GM23248 (cell line): ENCODE results near the gene OR10H4.

ENCODE experiments used
- EZH2 ChIP-seq: fragments of 200-600 bp; sonication (generic); IDR thresholded peaks from 2 replicates; pipeline ENCODE4 v1.6.1; 2018; ENCODE audit warnings: antibody characterized with exemption, mild to moderate bottlenecking; ENCODE audit not compliant: insufficient read depth, poor library complexity, severe bottlenecking
- EZH2phosphoT487 ChIP-seq: fragments of 200-600 bp; sonication (generic); IDR thresholded peaks from 2 replicates; pipeline ENCODE4 v1.6.1; 2018; ENCODE audit warnings: antibody characterized with exemption, moderate library complexity, mild to moderate bottlenecking, low read depth; ENCODE audit not compliant: insufficient read depth

GRCh38 chr19:15915109-15915508 lies 33.7 kb upstream of the OR10H4 start:
- TF ChIP-seq EZH2 (no peak), EZH2phosphoT487 (no peak)
